ENCODE results near the gene ZDHHC7. TPM values are rescaled to one million over a fixed set of nuclear protein-coding genes. Genes with fewer than 3 reads are reported as not detected.

ZDHHC7 gene
- total and polyA plus RNA-seq, 2 of the 8 experiments (the other 6 are each of a cell fraction or from before 2014, with no cell fraction given): 40.5 to 56.3 TPM

GRCh38 chr16:85033171-85033570 lies 21.8 kb upstream of the ZDHHC7 start:
- Histone ChIP-seq H4K91ac (replicated peaks; ENCODE audit: insufficient read length, low read length) (no peak overlapping the region), H2BK20ac (ENCODE audit: low read length) (no peak overlapping the region), H4K20me1 (replicated peaks in 1 of 2; ENCODE audit: control insufficient read depth in 1 of 2, insufficient read depth in 2 of 2, low read length in 2 of 2) (peaks cover 3 to 4% of the 10 kb centered on the region in 2 experiments), H3K79me2 (ENCODE audit: control insufficient read depth in 1 of 2, insufficient read depth in 2 of 2, low read length in 2 of 2) (no peaks in the 10 kb centered on the region), H3K14ac (ENCODE audit: insufficient read length) (no peak overlapping the region), H3K23ac (ENCODE audit: insufficient read length) (no peak overlapping the region), H2AK5ac (ENCODE audit: low read depth, low read length) (no peak overlapping the region), H3K4me1 (replicated peaks in 1 of 4; ENCODE audit: control insufficient read depth in 3 of 4, insufficient read depth in 4 of 4, low read length in 3 of 4) (peaks cover 2 to 6% (median 3%) of the 10 kb centered on the region in 4 experiments; a peak in 5 of 7 replicates), H3K4me2 (ENCODE audit: insufficient read depth in 1 of 2, low read depth in 2 of 2, low read length in 2 of 2) (no peak overlapping the region), H2BK5ac (ENCODE audit: low read depth, low read length) (no peak overlapping the region), H4K5ac (ENCODE audit: insufficient read length, low read depth, low read length) (no peak overlapping the region), H2BK120ac (replicated peaks; ENCODE audit: low read depth, low read length) (no peak overlapping the region), H3K23me2 (ENCODE audit: low read depth, low read length) (peaks cover 2% of the 10 kb centered on the region; the same call in 1 of the 2 replicates), H3K27me3 (replicated peaks in 1 of 4; ENCODE audit: control insufficient read depth in 3 of 4, extremely low read depth in 1 of 4, insufficient read depth in 3 of 4, low read length in 3 of 4) (peaks cover 0 to 13% (median 6%) of the 10 kb centered on the region in 4 experiments; a peak in 4 of 7 replicates), H3K36me3 (ENCODE audit: control insufficient read depth in 2 of 4, insufficient read depth in 4 of 4, low read length in 3 of 4) (no peaks in the 10 kb centered on the region), H3K56ac (replicated peaks; ENCODE audit: insufficient read length, low read depth, low read length) (no peak overlapping the region), H3K18ac (ENCODE audit: extremely low read depth, low read length) (no peak overlapping the region), H2AFZ (ENCODE audit: low read length) (no peak overlapping the region), H3K4ac (replicated peaks; ENCODE audit: insufficient read length, low read depth, low read length) (no peak overlapping the region), H3K27ac (ENCODE audit: low read depth, low read length) (no peak overlapping the region), H3K4me3 (ENCODE audit: extremely low read depth in 1 of 4, insufficient read depth in 2 of 4, low read depth in 3 of 4, low read length in 4 of 4) (no peak overlapping the region), H3K9me3 (ENCODE audit: insufficient read depth in 2 of 2, low read depth in 1 of 2, low read length in 1 of 2) (no peaks in the 10 kb centered on the region), H3K9ac (replicated peaks in 1 of 4; ENCODE audit: extremely low read depth in 1 of 4, low read depth in 3 of 4, low read length in 3 of 4) (no peak overlapping the region), H4K8ac (ENCODE audit: extremely low read depth, insufficient read depth, low read length) (no peak overlapping the region), H3K79me1 (ENCODE audit: low read depth, low read length) (no peaks in the 10 kb centered on the region; the same call in 1 of the 2 replicates), H2BK12ac (ENCODE audit: low read depth, low read length) (no peak overlapping the region), H2BK15ac (ENCODE audit: low read length) (no peak overlapping the region)
- WGBS, 2 experiments (ENCODE audit: extremely low coverage in 1 of 2, insufficient coverage in 1 of 2, insufficient read length in 1 of 2, insufficient replicate concordance in 2 of 2, low coverage in 1 of 2, low lambda C conversion rate in 2 of 2, missing lambda C conversion rate in 1 of 2): 80% methylated on average over 17 of the region's 17 CpGs; no CpG with 5 or more reads in 1 of the 2 experiments
- TF ChIP-seq KDM4A (IDR thresholded peaks at IDR 0.05; ENCODE audit: low read depth, low read length, severe bottlenecking): no peak
- TF ChIP-seq BCL11A (IDR thresholded peaks at IDR 0.05; ENCODE audit: low read depth in 2 of 2, low read length in 2 of 2): no peak
- no peak for TF ChIP-seq JUN (IDR thresholded peaks at IDR 0.05; ENCODE audit: low read depth, low read length)
- TF ChIP-seq RBBP5 (IDR thresholded peaks at IDR 0.05; ENCODE audit: borderline replicate concordance, low read depth, low read length): no peak
- no peak for TF ChIP-seq ASH2L (IDR thresholded peaks at IDR 0.05; ENCODE audit: low read length)
- TF ChIP-seq TEAD4 (IDR thresholded peaks at IDR 0.05; ENCODE audit: low read depth, low read length): no peak
- no peak for TF ChIP-seq PHF8 (conservative IDR thresholded peaks at IDR 0.05; ENCODE audit: low read depth, low read length)
- DNase-seq (ENCODE audit: low read depth in 1 of 2, low spot score in 2 of 2): no peak
- CTCF ChIA-PET (ENCODE audit: partially characterized antibody): interaction anchor here (0.5 kb wide), 1 partner anchor 95 kb away, joined by 3 read pairs; no protein-coding TSS in a partner anchor
- FAIRE-seq: no peak
- POLR2A ChIA-PET (ENCODE audit: partially characterized antibody): interaction anchor here (0.6 kb wide), 1 partner anchor 25 kb away, joined by 4 read pairs; no protein-coding TSS in a partner anchor

Data from H1 (cell line).